HT1080 (cell line): ENCODE measurements around the gene TNNT1. TPM values are rescaled to one million over a fixed set of nuclear protein-coding genes. Genes with fewer than 3 reads are reported as not detected.
A peak's percentile ranks its signal among the peaks of the same experiment; 100 is the strongest.
"Not testable (repeated sequence)": the region's sequence is repeated elsewhere in the genome, so short reads cannot be mapped to it uniquely, and the experiment has no call there.

Experiments
- DNase-seq: peaks from one replicate; pipeline ENCODE4 v3.0.0-alpha.2; 2015; ENCODE audit warnings: low read depth
- polyA plus RNA-seq, 2 experiments: library from polyadenylated mRNA; depleted of rRNA; stranded (reverse); fragments of >200 nt; gene quantifications; 2 replicates each; pipeline ENCODE4 v1.2.3, GENCODE V29; 2015
- total RNA-seq: library from RNA; depleted of rRNA; stranded (reverse); fragments of >200 nt; shearing (Covaris generic); gene quantifications from 2 replicates; pipeline ENCODE4 v1.2.3, GENCODE V29; 2014; rRNA removed

Gene TNNT1, protein sequence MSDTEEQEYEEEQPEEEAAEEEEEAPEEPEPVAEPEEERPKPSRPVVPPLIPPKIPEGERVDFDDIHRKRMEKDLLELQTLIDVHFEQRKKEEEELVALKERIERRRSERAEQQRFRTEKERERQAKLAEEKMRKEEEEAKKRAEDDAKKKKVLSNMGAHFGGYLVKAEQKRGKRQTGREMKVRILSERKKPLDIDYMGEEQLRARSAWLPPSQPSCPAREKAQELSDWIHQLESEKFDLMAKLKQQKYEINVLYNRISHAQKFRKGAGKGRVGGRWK
- total RNA-seq: 28.7 and 33.4 TPM in 2 replicates
- 26.8 and 30.7 TPM in 2 replicates for polyA plus RNA-seq (2015; cell fraction: cytosol; rRNA removed)
- polyA plus RNA-seq (2015; cell fraction: nucleus; rRNA removed): 5.2 and 10.6 TPM in 2 replicates

GRCh38 chr19:55149078-55150003 lies at the start of gene TNNT1:
Gene TNNT1, minus strand, starts transcription at chr19:55149206. Its CDS starts 2,049 bp downstream, at chr19:55147157.
- no peak for DNase-seq

DNA sequence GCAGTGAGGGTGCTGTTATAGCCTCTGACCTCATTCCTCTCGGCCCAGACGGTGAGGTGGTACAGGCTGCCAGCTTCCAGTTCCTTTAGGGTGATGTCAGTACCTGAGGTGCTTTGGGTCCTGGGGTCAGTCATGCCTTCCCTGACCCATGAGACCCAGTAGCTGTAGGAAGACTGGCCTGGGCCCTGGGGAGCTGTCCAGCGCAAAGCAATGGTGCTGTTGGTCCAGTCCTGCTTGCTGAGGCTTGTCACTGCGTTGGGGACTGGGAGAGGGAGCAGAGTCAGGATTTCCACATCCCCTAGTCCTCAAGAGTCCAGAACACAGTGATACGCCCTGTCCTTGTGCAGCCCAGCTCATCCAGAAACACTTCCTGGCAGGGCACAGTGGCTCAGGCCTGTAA lies 49.6 kb upstream of the TNNT1 start:
- no peak for DNase-seq

DNA sequence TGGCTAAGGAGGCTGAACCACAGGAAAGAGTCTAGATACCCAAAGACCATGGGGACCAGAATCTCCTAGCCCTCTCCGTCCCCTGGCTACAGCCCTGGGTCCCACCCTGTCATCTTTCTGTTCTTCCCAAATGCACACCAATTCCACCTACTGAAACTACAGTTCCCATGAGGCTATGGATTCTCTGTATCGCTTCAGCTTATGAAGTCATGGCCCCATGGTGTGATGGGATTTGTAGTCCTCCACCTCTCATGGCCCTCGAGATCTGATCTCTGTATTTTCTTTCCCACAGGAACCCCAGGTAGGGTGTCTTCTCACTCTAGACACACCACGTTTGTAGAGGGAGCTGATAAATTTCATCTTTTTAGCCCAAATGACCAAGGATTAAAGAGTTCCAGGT lies 48.5 kb upstream of the TNNT1 start:
- DNase-seq: no peak

- peak; percentile 35 for DNase-seq
Measured at GRCh38 chr19:55196803-55197202, 47.8 kb upstream of the TNNT1 start.

DNA sequence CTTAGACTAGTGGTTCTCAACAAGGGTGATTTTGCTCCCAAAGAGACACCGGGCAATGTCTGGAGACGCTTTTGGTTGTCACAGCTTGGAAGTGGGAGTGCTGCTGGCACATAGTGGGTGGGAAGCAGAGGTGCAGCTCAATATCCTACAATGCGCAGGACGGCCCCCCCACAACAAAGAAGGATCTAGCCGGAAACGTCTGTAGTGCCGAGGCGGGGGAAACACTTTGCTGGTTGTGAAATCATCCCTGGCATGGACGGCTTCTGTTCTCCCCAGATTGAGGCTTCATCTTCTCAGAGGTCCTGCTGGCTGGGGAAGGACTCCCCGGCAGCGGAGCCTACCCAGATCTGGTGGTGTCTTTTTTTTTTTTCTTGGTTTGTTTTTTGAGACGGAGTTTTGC lies 44.5 kb upstream of the TNNT1 start:
- DNase-seq: no peak

GRCh38 chr19:55189403-55189835 lies 40.4 kb upstream of the TNNT1 start:
- peak; percentile 96 for DNase-seq

DNA sequence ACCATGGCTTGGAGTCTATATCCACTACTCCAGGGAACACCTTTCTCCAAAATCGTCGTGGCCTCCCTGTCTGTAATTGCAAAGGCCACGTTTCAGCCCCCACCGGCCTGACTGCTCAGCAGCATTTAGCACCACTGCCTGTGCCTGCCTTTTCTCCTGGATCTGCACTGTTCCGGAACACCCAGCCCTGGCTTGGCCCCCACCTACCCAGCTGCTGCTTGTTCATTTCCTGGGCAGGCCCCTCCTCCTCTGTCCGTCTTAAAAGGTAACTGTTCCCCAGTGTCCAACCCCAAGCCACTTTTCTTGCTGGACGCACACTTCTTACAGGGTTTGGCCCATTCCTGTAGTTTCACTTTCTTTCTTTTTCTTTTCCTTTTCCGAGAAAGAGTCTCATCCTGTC lies 39.6 kb upstream of the TNNT1 start:
- peak; percentile 54 for DNase-seq

- no peak for DNase-seq
Measured at GRCh38 chr19:55186080-55186479, 37.1 kb upstream of the TNNT1 start.

DNA sequence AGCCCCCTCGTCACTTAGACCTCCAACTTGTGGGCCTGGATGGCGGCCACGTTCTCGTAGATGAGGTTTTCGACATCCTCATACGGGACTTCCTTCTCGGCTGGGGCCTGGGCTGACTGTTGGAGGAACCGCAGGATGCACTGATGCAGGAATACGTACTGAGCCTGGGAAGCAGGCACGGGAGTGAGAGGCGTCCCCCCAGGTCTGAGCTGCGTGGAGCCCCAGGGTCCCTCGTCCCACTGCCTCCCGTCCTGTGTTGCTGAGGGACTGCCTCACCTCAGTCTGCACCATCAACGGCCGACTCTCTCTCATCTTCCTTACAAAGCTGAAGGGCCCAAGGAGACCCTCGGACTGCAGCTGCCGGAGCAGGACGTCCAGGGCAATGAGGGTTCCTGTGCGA lies 32.7 kb upstream of the TNNT1 start:
- no peak for DNase-seq

DNA sequence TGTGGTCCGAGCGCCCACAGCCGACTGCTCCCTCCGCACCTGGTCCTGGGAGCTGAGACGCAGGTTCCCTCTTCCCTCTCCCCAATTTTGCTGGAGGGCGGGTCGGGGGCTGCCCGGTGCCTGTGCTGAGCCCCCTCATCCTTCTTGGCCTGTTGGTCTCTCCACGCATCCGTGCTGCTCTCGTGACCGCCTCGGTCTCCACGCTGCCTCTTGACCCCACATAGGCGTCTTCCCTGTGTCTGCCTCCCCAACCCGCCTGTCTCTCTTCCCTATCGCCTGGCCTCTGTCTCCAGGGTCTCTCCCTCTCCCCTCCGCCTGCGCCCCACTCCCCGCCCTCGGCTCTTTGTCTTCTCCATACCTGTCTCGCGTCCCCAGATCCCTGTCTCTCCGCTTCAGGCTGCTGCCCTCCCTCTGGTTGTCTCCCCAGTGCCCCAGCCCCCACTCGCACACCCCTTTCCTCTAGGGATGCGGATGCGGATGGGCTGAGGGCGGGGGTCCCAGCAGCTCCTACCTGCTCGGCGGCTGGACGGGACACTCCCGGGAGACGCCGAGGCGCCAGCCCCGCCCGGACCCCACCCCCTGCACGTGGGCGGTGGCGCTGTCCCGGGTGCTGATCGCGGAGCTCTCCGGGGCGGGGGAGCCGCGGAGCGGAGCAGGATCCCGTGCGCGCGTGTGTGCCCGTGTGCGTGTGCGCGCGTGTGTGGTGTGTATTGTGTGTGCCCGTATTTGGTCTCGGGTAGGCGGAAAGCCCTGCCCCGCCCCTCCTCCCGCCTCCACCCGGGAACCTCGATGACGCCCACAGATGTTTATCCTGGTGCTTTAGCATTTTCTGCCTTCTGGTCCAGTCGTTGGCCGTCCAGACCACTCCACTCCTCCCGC lies 30.8 kb upstream of the TNNT1 start, which contains the start of gene SYT5:
TSS of gene SYT5 (minus strand) at position 684 of the 879 bp plus-strand sequence. CDS start 1,248 bp downstream, outside the sequence.
- DNase-seq: no peak

GRCh38 chr19:55178781-55179599 lies 30.0 kb upstream of the TNNT1 start:
- peak; percentile 71 for DNase-seq

DNA sequence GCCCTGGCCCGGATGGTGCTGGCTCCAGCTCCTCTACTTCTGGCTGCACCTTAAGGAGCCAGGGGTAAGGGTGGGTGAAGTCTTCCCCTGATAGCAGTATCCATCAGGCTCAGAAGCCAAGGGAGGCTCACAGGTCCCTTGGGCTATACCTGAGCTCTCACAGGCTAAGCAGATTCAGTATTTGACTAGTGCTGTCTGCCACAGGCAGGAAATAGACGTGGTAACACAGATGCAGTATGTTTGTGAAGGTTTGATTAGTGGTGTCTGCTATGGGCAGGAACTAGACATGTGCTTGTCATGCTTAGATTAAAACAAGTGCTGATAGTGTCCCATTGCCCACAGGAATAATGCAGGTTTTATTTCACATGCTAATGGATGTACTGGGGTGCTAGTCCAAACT lies 27.1 kb upstream of the TNNT1 start:
- no peak for DNase-seq

DNA sequence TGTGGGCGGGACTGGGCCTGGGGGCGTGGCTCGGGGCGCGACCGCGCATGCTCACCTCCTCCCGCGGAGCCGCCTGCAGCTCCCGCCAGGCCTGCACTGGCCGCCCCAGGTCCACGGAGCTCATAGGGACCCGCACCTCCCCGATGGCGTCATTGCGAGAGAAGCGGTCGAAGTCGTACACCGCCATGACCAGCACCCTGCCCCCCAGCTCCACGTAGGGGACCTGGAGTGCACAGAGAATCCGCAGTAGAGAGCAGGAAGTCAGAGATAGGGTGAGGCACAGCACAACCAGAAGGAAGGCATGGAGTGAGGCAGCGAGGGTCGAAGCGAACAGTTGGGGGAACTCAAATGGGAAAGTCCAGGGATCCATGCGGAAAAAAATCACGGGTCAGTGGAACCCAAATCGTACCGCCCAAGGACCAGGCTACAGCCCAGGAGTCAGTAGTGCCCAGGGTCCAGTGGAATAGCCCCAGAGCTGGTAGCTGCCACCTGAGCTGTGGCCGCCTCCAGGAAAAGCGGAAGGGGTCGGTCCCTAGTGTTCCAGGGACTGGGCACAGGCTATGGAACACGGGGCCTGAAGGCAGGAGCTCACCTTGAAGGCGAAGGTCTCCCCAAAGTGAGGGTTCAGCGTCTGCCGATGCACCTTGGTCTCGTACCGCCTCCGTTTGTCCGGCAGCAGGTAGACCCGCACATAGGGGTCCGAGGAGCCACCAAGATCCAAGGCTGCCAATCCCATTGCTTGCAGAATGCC lies 26.3 kb upstream of the TNNT1 start:
- no peak for DNase-seq

- no peak for DNase-seq
Measured at GRCh38 chr19:55174425-55175116, 25.6 kb upstream of the TNNT1 start.

- peak; percentile 25 for DNase-seq
Measured at GRCh38 chr19:55173714-55174409, 24.9 kb upstream of the TNNT1 start.

- no peak for DNase-seq
Measured at GRCh38 chr19:55173186-55173713, 24.2 kb upstream of the TNNT1 start.

- peak; percentile 57 for DNase-seq
Measured at GRCh38 chr19:55172741-55173140, 23.7 kb upstream of the TNNT1 start.

DNA sequence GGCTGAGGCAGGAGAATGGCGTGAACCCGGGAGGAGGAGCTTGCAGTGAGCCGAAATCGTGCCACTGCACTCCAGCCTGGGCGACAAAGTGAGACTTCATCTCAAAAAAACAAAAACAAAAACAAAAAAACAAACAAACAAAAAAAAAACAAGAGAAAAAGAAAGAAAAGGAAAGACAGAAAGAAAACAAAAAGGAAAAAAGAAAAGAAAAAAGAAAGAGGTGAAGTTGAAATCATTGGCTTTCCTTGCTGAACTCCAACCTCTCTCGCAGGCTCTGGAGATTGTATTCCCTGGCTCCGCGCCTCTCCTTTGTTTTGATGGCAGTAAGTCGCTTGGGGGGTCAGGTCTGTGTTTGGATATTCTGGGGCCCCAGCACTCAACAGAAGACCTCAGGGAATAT lies 23.3 kb upstream of the TNNT1 start:
- DNase-seq: not testable (repeated sequence)
